Measurements from ENCODE around the gene AIF1L.

AIF1L gene

GRCh38 chr9:131060900-131061630 lies 35.3 kb upstream of the AIF1L start:
- DNase-seq (ENCODE audit: insufficient read length), result no peak
- FAIRE-seq, result no peak
- TF ChIP-seq POLR2AphosphoS5 (IDR thresholded peaks at IDR 0.05; ENCODE audit: low read depth, low read length), result no peak

- no peak for TF ChIP-seq TAF1 (IDR thresholded peaks at IDR 0.05; ENCODE audit: borderline replicate concordance, low read depth, low read length)
- no peak for TF ChIP-seq POLR2AphosphoS5 (IDR thresholded peaks at IDR 0.05; ENCODE audit: low read depth, low read length)
- TF ChIP-seq POLR2A (IDR thresholded peaks at IDR 0.05; ENCODE audit: low read depth, low read length), result no peak
- FAIRE-seq (no peak), DNase-seq (ENCODE audit: insufficient read length) (no peak)
Measured at GRCh38 chr9:131062969-131063368, 33.4 kb upstream of the AIF1L start.

GRCh38 chr9:131065599-131065998 lies 30.7 kb upstream of the AIF1L start:
- TF ChIP-seq TAF1 (IDR thresholded peaks at IDR 0.05; ENCODE audit: borderline replicate concordance, low read depth, low read length), result no peak
- no peak for TF ChIP-seq POLR2A (IDR thresholded peaks at IDR 0.05; ENCODE audit: low read depth, low read length)
- no peak for TF ChIP-seq POLR2AphosphoS5 (IDR thresholded peaks at IDR 0.05; ENCODE audit: low read depth, low read length)
- FAIRE-seq (no peak), DNase-seq (ENCODE audit: insufficient read length) (no peak)

- DNase-seq (ENCODE audit: insufficient read length) (no peak), FAIRE-seq (no peak)
- TF ChIP-seq POLR2A (IDR thresholded peaks at IDR 0.05; ENCODE audit: low read depth, low read length) (no peak), POLR2AphosphoS5 (IDR thresholded peaks at IDR 0.05; ENCODE audit: low read depth, low read length) (no peak), TAF1 (IDR thresholded peaks at IDR 0.05; ENCODE audit: borderline replicate concordance, low read depth, low read length) (no peak)
Measured at GRCh38 chr9:131067625-131068024, 28.7 kb upstream of the AIF1L start.

GRCh38 chr9:131068076-131068816 lies 28.1 kb upstream of the AIF1L start:
- FAIRE-seq, result no peak
- no peak for DNase-seq (ENCODE audit: insufficient read length)
- TF ChIP-seq POLR2AphosphoS5 (IDR thresholded peaks at IDR 0.05; ENCODE audit: low read depth, low read length), result no peak
- no peak for TF ChIP-seq TAF1 (IDR thresholded peaks at IDR 0.05; ENCODE audit: borderline replicate concordance, low read depth, low read length)
- no peak for TF ChIP-seq POLR2A (IDR thresholded peaks at IDR 0.05; ENCODE audit: low read depth, low read length)

- TF ChIP-seq TAF1 (IDR thresholded peaks at IDR 0.05; ENCODE audit: borderline replicate concordance, low read depth, low read length) (no peak), POLR2A (IDR thresholded peaks at IDR 0.05; ENCODE audit: low read depth, low read length) (no peak), POLR2AphosphoS5 (IDR thresholded peaks at IDR 0.05; ENCODE audit: low read depth, low read length) (no peak)
- FAIRE-seq, result no peak
- DNase-seq (ENCODE audit: insufficient read length), result no peak
Measured at GRCh38 chr9:131069699-131070098, 26.6 kb upstream of the AIF1L start.

GRCh38 chr9:131072107-131072870 lies 24.0 kb upstream of the AIF1L start:
- DNase-seq (ENCODE audit: insufficient read length), result no peak
- FAIRE-seq, result no peak
- TF ChIP-seq POLR2A (IDR thresholded peaks at IDR 0.05; ENCODE audit: low read depth, low read length) (no peak), TAF1 (IDR thresholded peaks at IDR 0.05; ENCODE audit: borderline replicate concordance, low read depth, low read length) (no peak; the same call in 1 of the 2 replicates), POLR2AphosphoS5 (IDR thresholded peaks at IDR 0.05; ENCODE audit: low read depth, low read length) (no peak)

- TF ChIP-seq POLR2A (IDR thresholded peaks at IDR 0.05; ENCODE audit: low read depth, low read length) (no peak), TAF1 (IDR thresholded peaks at IDR 0.05; ENCODE audit: borderline replicate concordance, low read depth, low read length) (no peak), POLR2AphosphoS5 (IDR thresholded peaks at IDR 0.05; ENCODE audit: low read depth, low read length) (no peak)
- FAIRE-seq, result no peak
Measured at GRCh38 chr9:131072871-131073237, 23.5 kb upstream of the AIF1L start.

GRCh38 chr9:131076347-131077195 lies 19.8 kb upstream of the AIF1L start:
- TF ChIP-seq POLR2A (IDR thresholded peaks at IDR 0.05; ENCODE audit: low read depth, low read length) (no peak), TAF1 (IDR thresholded peaks at IDR 0.05; ENCODE audit: borderline replicate concordance, low read depth, low read length) (no peak), POLR2AphosphoS5 (IDR thresholded peaks at IDR 0.05; ENCODE audit: low read depth, low read length) (no peak)
- FAIRE-seq, result no peak
- DNase-seq (ENCODE audit: insufficient read length), result no peak

More at GRCh38 chr9:131072871-131073237, 23.5 kb upstream of the AIF1L start:
- DNase-seq (ENCODE audit: insufficient read length), result no peak

GRCh38 chr9:131078427-131079366 lies 17.6 kb upstream of the AIF1L start:
- no peak for TF ChIP-seq TAF1 (IDR thresholded peaks at IDR 0.05; ENCODE audit: borderline replicate concordance, low read depth, low read length)
- TF ChIP-seq POLR2A (IDR thresholded peaks at IDR 0.05; ENCODE audit: low read depth, low read length), result no peak
- TF ChIP-seq POLR2AphosphoS5 (IDR thresholded peaks at IDR 0.05; ENCODE audit: low read depth, low read length), result no peak
- DNase-seq (ENCODE audit: insufficient read length), result no peak
- FAIRE-seq, result no peak

Measured in GM12892 (cell line).